Measurements from ENCODE around the gene SNRPD3.
"Not testable (repeated sequence)": the region's sequence is repeated elsewhere in the genome, so short reads cannot be mapped to it uniquely, and the experiment has no call there.

SNRPD3 gene

GRCh38 chr22:24622596-24622995 is 66.8 kb downstream of the SNRPD3 start:
- DNase-seq = not testable (repeated sequence)

Measured in activated CD4-positive, alpha-beta T cell treated with anti-CD3 and anti-CD28 coated beads for 4 hours (primary cell).